Panc1 (cell line): ENCODE data around the gene NOS1AP. TPM values are rescaled to one million over a fixed set of nuclear protein-coding genes. Genes with fewer than 3 reads are reported as not detected.

Source experiments
- ATAC-seq: fragments of 200-7000 bp; cut with Tn5 transposase; 2 replicates; pipeline ENCODE4 v1.9.1; 2020; ENCODE audit warnings: mild to moderate bottlenecking, moderate library complexity
- BruUV-seq: library from RNA; stranded (reverse); fragments of 400-500 nt; replicated peaks from 2 replicates; lab custom pipeline; 2021; lab: Mats Ljungman, UMichigan
- CTCF ChIA-PET: fragments of 300-600 bp; sonication (Branson Sonifier 250); formaldehyde crosslinking; loops from one replicate; lab custom pipeline; 2022; ENCODE audit warnings: antibody characterized with exemption; lab: Charles Lee
- POLR2A ChIA-PET: fragments of 300-600 bp; sonication (Branson Sonifier 250); formaldehyde crosslinking; loops from one replicate; lab custom pipeline; 2022; ENCODE audit warnings: antibody characterized with exemption; lab: Charles Lee
- DNase-seq: peaks from one replicate; pipeline ENCODE4 v3.0.0-alpha.2; 2010; ENCODE audit warnings: low read depth, low spot score
- H3K27ac ChIP-seq: 2 replicates; pipeline ENCODE4 v1.5.1; 2011; ENCODE audit warnings: mild to moderate bottlenecking, low read length, inconsistent platforms
- H3K27me3 ChIP-seq: fragments of 200-500 bp; sonication (Bioruptor generic); 2 replicates; pipeline ENCODE4 v1.6.0; 2014; ENCODE audit warnings: low read length, inconsistent platforms; ENCODE audit not compliant: control insufficient read depth, insufficient read depth
- H3K36me3 ChIP-seq: fragments of 200-500 bp; sonication (Bioruptor generic); 2 replicates; pipeline ENCODE4 v1.5.1; 2014; ENCODE audit warnings: inconsistent platforms, mild to moderate bottlenecking, low read length, moderate library complexity; ENCODE audit not compliant: control insufficient read depth, insufficient read depth
- H3K4me1 ChIP-seq: 2 replicates; pipeline ENCODE4 v1.5.1; 2011; ENCODE audit warnings: inconsistent platforms, mild to moderate bottlenecking, low read length, moderate library complexity; ENCODE audit not compliant: control insufficient read depth, insufficient read depth
- H3K4me3 ChIP-seq, 2 experiments: 2 replicates each; pipeline ENCODE4 v1.5.1; 2011 to 2012; ENCODE audit warnings: low read depth in 2 of 2, low read length in 2 of 2, mild to moderate bottlenecking in 2 of 2, inconsistent platforms in 1 of 2, moderate library complexity in 1 of 2
- H3K9me3 ChIP-seq: fragments of 200-500 bp; sonication (Bioruptor generic); 2 replicates; pipeline ENCODE4 v1.5.1; 2014; ENCODE audit warnings: low read depth, mild to moderate bottlenecking, inconsistent platforms, low read length, moderate library complexity; ENCODE audit not compliant: control insufficient read depth, insufficient read depth
- CTCF ChIP-seq: fragments of 450-650 bp; IDR thresholded peaks from 2 replicates; pipeline ENCODE4 v1.5.1; 2017; ENCODE audit warnings: mild to moderate bottlenecking
- POLR2AphosphoS5 ChIP-seq: IDR thresholded peaks from 2 replicates; pipeline ENCODE4 v1.6.1; 2012; ENCODE audit warnings: mild to moderate bottlenecking, low read depth, low read length, moderate library complexity
- REST ChIP-seq, 2 experiments: IDR thresholded peaks; 2 replicates each; pipeline ENCODE4 v1.6.1; 2011 to 2012; ENCODE audit warnings: low read depth in 2 of 2, control low read depth in 1 of 2, low read length in 1 of 2, mild to moderate bottlenecking in 1 of 2, moderate library complexity in 1 of 2; ENCODE audit not compliant: insufficient read depth in 1 of 2
- SIN3A ChIP-seq: IDR thresholded peaks from 2 replicates; pipeline ENCODE4 v1.6.1; 2012; ENCODE audit warnings: low read depth, mild to moderate bottlenecking, low read length, moderate library complexity, borderline replicate concordance; ENCODE audit not compliant: insufficient read depth
- TCF7L2 ChIP-seq: IDR thresholded peaks from 2 replicates; pipeline ENCODE4 v1.6.1; 2011; ENCODE audit warnings: mild to moderate bottlenecking, low read depth, low read length, inconsistent platforms
- in situ Hi-C: cut with HindIII; loops from 2 replicates; pipeline ENCODE4 v1.10.0; 2016; ENCODE audit warnings: low sequenced_read_pairs, low pct_unique_long_range_greater_than_20kb
- intact Hi-C: fragments of 100-400 bp; cut with micrococcal nuclease; formaldehyde crosslinking; loops from one replicate; pipeline ENCODE4 v1.10.0; 2022; ENCODE audit not compliant: unreplicated experiment
- total RNA-seq: library from RNA; stranded (reverse); gene quantifications from one replicate; pipeline ENCODE4 v1.2.1, GENCODE V29; 2021; ENCODE audit not compliant: unreplicated experiment

Gene NOS1AP
- total RNA-seq, 1 experiment from 2014 or later = 27.9 TPM

- ChIA-PET POLR2A (no interaction called here), CTCF (no interaction called here)
- no peaks in the 10 kb centered on the region for H3K27me3 ChIP-seq
- no peaks in the 10 kb centered on the region for H3K9me3 ChIP-seq
- H3K36me3 ChIP-seq = peaks cover 4% of the 10 kb centered on the region; the same call in 1 of the 2 replicates
- DNase-seq (no peak), ATAC-seq (no peak)
- no peak overlapping the region for H3K4me3 ChIP-seq
- intact Hi-C loops (no loop called here), in situ Hi-C loops (no loop called here)
- no peaks in the 10 kb centered on the region for H3K4me1 ChIP-seq
- no peak overlapping the region for H3K27ac ChIP-seq
- BruUV-seq = no TSS peak
- TF ChIP-seq SIN3A (no peak), TCF7L2 (no peak), REST (IDR thresholded peaks at IDR 0.05; ENCODE audit: insufficient read depth in 1 of 2, low read depth in 2 of 2, low read length in 1 of 2) (no peak), POLR2AphosphoS5 (no peak), CTCF (no peak)
Observed at GRCh38 chr1:162360874-162361260, 291.4 kb downstream of the NOS1AP start.

- CTCF ChIA-PET = no interaction called here
- Histone ChIP-seq H3K4me1 (no peaks in the 10 kb centered on the region), H3K27ac (no peak overlapping the region), H3K4me3 (no peak overlapping the region), H3K9me3 (no peaks in the 10 kb centered on the region), H3K36me3 (peaks cover 6% of the 10 kb centered on the region; the same call in 1 of the 2 replicates), H3K27me3 (no peaks in the 10 kb centered on the region)
- no TSS peak for BruUV-seq
- DNase-seq (no peak), ATAC-seq (no peak)
- POLR2A ChIA-PET = no interaction called here
- TF ChIP-seq REST (IDR thresholded peaks at IDR 0.05; ENCODE audit: insufficient read depth in 1 of 2, low read depth in 2 of 2, low read length in 1 of 2) (no peak), TCF7L2 (no peak), POLR2AphosphoS5 (no peak), CTCF (no peak), SIN3A (no peak)
- intact Hi-C loops = no loop called here
- in situ Hi-C loops = no loop called here
Observed at GRCh38 chr1:162361349-162361748, 291.9 kb downstream of the NOS1AP start.
